ENCODE measurements around the gene LSP1.

DNA sequence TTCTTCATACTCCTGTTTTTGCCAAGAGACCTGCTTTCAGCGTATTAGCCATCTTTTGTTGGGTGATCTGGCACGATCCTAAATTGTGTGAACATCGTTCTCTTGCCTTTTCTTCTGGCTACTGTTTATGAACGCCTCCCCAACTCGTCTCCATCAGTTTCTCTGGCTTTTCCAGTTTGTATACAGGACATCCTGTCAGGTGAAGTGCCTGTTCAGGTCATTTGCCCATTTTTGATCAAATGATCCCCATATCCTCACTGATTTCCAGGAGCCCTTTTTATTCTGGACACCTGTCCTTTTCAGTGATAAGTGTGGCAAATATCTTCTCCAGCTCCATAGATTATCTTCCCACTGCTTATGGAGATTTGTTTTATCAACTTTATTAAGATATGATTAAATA is 40.6 kb upstream of the LSP1 start:
- TF ChIP-seq SIX5 (IDR thresholded peaks at IDR 0.05; ENCODE audit: low read depth, low read length) (no peak), EGR1 (IDR thresholded peaks at IDR 0.05; ENCODE audit: borderline replicate concordance, low read depth, low read length) (no peak)

Data from H1 (cell line).